ENCODE measurements around the gene PPEF1. TPM values are rescaled to one million over a fixed set of nuclear protein-coding genes. Genes with fewer than 3 reads are reported as not detected.

The PPEF1 gene
- total and polyA plus RNA-seq, 2 of the 13 experiments (the other 11 are each of a cell fraction or from before 2014, with no cell fraction given) = not detected

DNA sequence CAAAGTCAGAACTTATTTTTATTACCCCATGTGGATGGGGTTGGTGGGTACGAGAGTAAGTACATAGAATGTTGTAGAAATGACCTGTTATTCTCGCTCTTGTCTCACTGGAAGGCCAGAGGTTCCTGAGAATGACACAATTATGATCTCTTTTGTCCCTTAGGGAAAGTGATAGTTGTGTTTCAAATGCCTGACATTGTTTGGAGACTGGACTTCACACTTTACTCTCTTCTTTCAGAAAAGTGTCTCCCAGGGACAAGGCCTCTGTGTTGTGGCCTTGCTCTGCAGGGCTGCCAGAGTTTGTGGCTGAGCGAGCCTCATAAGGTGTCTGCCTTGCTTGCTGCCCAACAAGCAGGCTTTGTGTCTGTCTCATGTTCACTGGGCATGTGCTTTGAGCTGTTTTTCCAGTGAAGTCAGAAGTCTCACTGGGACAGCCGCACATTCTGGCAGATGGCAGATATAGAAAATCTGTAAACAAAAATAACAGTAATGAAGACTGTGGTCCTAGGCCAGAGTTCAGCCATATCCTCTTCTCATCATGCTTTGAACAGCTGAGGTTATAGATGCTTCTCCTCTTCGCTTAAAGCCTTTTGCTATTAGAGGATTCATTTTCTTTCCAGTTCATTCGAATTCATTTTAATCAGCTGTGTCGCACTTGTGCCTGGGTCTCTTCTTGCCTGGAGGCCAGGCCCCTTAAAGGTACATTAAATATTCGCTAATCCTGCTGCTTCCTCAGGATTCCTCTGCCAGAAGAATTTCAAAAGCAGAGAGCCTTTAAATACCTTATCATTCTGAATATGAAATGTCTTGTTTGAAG lies 14.4 kb downstream of the PPEF1 start (continued):
- TF ChIP-seq ATAD3A (CRISPR knock-in tag; IDR thresholded peaks at IDR 0.05) (no peak), ZNF292 (CRISPR knock-in tag; IDR thresholded peaks at IDR 0.05; ENCODE audit: borderline replicate concordance, low read depth) (peak; percentile 28; the same call in 1 of the 2 replicates), SALL1 (CRISPR knock-in tag; IDR thresholded peaks at IDR 0.05) (peak; percentile 45; the same call in 1 of the 2 replicates)

DNA sequence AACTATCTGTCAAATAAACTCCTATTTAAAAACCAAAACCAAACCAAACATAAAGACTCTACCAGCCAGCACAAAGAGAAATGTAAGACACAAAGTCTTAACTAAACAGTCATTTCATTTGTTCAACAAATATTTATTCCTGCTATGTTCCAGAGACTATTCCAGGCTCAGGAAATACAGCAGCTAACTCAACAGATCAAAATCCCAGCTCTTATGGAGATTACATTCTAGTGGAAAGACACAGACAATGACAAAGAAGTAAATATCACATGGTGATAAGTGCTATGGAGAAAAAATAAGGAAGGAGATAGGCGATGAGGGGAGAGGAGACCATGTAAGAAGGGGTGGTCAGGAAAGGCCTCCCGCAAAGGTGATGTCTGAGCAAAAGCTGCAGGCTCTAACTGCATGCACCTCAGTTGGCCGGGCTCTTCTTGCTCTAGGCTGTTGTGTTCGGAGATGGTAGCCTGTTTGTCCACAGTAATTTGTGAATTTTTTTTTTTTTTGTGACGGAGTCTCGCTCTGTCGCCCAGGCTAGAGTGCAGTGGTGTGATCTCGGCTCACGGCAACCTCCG lies 15.1 kb downstream of the PPEF1 start:
- H3K4me1 ChIP-seq (ENCODE audit: insufficient read depth, low read length) = peaks cover 20% of the 10 kb centered on the region
- WGBS (ENCODE audit: low lambda C conversion rate) = 57% methylated on average over 10 of the region's 10 CpGs
- no peaks in the 10 kb centered on the region for H3K36me3 ChIP-seq (replicated peaks in 1 of 2; ENCODE audit: control insufficient read depth in 1 of 2, insufficient read depth in 2 of 2, low read length in 2 of 2)
- POLR2A ChIA-PET = no interaction called here
- H3K4me3 ChIP-seq (replicated peaks in 1 of 3; ENCODE audit: insufficient read depth in 1 of 3, low read depth in 2 of 3, low read length in 3 of 3) = no peak overlapping the region
- H3K27ac ChIP-seq (ENCODE audit: extremely low read length, insufficient read depth, low read length) = no peak overlapping the region
- H3K27me3 ChIP-seq (ENCODE audit: control insufficient read depth in 1 of 2, insufficient read depth in 2 of 2, low read length in 2 of 2) = no peaks in the 10 kb centered on the region
- H3K79me2 ChIP-seq (ENCODE audit: insufficient read depth, low read length) = no peaks in the 10 kb centered on the region
- H3K4me2 ChIP-seq (ENCODE audit: low read depth, low read length) = peak overlapping the region; percentile 53
- TF ChIP-seq ZNF317 (CRISPR knock-in tag; IDR thresholded peaks at IDR 0.05) (0 out of 2 replicates have a peak, but pooled peaks have one; percentile 28), XBP1 (CRISPR knock-in tag; IDR thresholded peaks at IDR 0.05) (no peak)
- TF ChIP-seq, protein P1, sequence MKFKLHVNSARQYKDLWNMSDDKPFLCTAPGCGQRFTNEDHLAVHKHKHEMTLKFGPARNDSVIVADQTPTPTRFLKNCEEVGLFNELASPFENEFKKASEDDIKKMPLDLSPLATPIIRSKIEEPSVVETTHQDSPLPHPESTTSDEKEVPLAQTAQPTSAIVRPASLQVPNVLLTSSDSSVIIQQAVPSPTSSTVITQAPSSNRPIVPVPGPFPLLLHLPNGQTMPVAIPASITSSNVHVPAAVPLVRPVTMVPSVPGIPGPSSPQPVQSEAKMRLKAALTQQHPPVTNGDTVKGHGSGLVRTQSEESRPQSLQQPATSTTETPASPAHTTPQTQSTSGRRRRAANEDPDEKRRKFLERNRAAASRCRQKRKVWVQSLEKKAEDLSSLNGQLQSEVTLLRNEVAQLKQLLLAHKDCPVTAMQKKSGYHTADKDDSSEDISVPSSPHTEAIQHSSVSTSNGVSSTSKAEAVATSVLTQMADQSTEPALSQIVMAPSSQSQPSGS (CRISPR knock-in tag; IDR thresholded peaks at IDR 0.05) = no peak
- TF ChIP-seq, protein P2, sequence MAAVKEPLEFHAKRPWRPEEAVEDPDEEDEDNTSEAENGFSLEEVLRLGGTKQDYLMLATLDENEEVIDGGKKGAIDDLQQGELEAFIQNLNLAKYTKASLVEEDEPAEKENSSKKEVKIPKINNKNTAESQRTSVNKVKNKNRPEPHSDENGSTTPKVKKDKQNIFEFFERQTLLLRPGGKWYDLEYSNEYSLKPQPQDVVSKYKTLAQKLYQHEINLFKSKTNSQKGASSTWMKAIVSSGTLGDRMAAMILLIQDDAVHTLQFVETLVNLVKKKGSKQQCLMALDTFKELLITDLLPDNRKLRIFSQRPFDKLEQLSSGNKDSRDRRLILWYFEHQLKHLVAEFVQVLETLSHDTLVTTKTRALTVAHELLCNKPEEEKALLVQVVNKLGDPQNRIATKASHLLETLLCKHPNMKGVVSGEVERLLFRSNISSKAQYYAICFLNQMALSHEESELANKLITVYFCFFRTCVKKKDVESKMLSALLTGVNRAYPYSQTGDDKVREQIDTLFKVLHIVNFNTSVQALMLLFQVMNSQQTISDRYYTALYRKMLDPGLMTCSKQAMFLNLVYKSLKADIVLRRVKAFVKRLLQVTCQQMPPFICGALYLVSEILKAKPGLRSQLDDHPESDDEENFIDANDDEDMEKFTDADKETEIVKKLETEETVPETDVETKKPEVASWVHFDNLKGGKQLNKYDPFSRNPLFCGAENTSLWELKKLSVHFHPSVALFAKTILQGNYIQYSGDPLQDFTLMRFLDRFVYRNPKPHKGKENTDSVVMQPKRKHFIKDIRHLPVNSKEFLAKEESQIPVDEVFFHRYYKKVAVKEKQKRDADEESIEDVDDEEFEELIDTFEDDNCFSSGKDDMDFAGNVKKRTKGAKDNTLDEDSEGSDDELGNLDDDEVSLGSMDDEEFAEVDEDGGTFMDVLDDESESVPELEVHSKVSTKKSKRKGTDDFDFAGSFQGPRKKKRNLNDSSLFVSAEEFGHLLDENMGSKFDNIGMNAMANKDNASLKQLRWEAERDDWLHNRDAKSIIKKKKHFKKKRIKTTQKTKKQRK (IDR thresholded peaks at IDR 0.05; ENCODE audit: low read length) = no peak
- CTCF ChIA-PET (ENCODE audit: low intra/inter-chr PET ratio, low total read pairs) = no interaction called here
- no peak overlapping the region for H3K9ac ChIP-seq (ENCODE audit: insufficient read depth, low read depth, low read length)
- no peak overlapping the region for H2AFZ ChIP-seq (ENCODE audit: low read length)
- intact Hi-C loops (cut with micrococcal nuclease; ENCODE audit: unreplicated experiment) (no loop called here), in situ Hi-C loops (cut with HindIII; ENCODE audit: extremely low pct_ligation_motif_present, low pct_unique_long_range_greater_than_20kb) (no loop called here)
- no peaks in the 10 kb centered on the region for H4K20me1 ChIP-seq (ENCODE audit: insufficient read depth, low read length)
- H3K9me3 ChIP-seq (ENCODE audit: low read length) = no peaks in the 10 kb centered on the region
- FAIRE-seq = no peak
- no peak; the same call in 2 of the 3 replicates for ATAC-seq
- BruUV-seq (replicated peaks) = no TSS peak
- no peak for DNase-seq (ENCODE audit: low spot score)

Measured in HepG2 (cell line).